Right lobe of liver (tissue), 6 donors: Measurements from ENCODE around the gene CACNB1. TPM values are rescaled to one million over a fixed set of nuclear protein-coding genes. Genes with fewer than 3 reads are reported as not detected.

Experiments
- ATAC-seq, 4 donors: fragments of 200-7000 bp; cut with Tn5 transposase; one replicate each; pipeline ENCODE4 v1.9.1; 2020; ENCODE audit warnings: mild to moderate bottlenecking in 4 of 4, moderate library complexity in 4 of 4
- DNase-seq, 3 donors: peaks; one replicate each; pipeline ENCODE4 v3.0.0-alpha.2; 2020
- H3K27ac ChIP-seq, 3 donors: fragments of 200-600 bp; one replicate each; pipeline ENCODE4 v1.8.0; 2022
- H3K27me3 ChIP-seq, 2 donors: fragments of 200-600 bp; one replicate each; pipeline ENCODE4 v1.8.0; 2022
- H3K36me3 ChIP-seq, 4 donors: fragments of 200-600 bp; sonication (generic) in 1 of 4; one replicate each; pipeline versions ENCODE4 v1.5.1 to v1.8.0; 2017 to 2022; ENCODE audit warnings: control low read depth in 1 of 4
- H3K4me1 ChIP-seq, 4 donors: fragments of 200-600 bp; sonication (generic) in 1 of 4; one replicate each; pipeline versions ENCODE4 v1.5.1 to v1.8.0; 2017 to 2022; ENCODE audit warnings: control low read depth in 1 of 4
- H3K4me3 ChIP-seq, 3 donors: fragments of 200-600 bp; one replicate each; pipeline ENCODE4 v1.8.0; 2022
- H3K9me3 ChIP-seq, 4 donors: fragments of 200-600 bp; sonication (generic) in 1 of 4; one replicate each; pipeline versions ENCODE4 v1.5.1 to v1.8.0; 2017 to 2022; ENCODE audit warnings: control low read depth in 1 of 4
- CTCF ChIP-seq, 4 donors: fragments of 200-600 bp in 3 of 4; fragments of 450-650 bp in 1 of 4; IDR thresholded peaks; one replicate each; pipeline versions ENCODE4 v1.5.1 to v1.8.0; 2016 to 2022; ENCODE audit warnings: antibody characterized with exemption in 4 of 4, mild to moderate bottlenecking in 2 of 4
- POLR2A ChIP-seq: fragments of 450-650 bp; IDR thresholded peaks from one replicate; pipeline ENCODE4 v1.6.1; 2017; ENCODE audit warnings: antibody characterized with exemption, mild to moderate bottlenecking
- WGBS: methylation state at CpG from one replicate; pipeline ENCODE4 v1.1.6; 2018; ENCODE audit warnings: low coverage, low lambda C conversion rate; ENCODE audit not compliant: insufficient coverage; ENCODE audit errors: missing lambda C conversion rate; 5-methylcytosine and 5-hydroxymethylcytosine counted together
- intact Hi-C, 2 donors: fragments of 100-400 bp; cut with DNase I; formaldehyde crosslinking; loops; one replicate each; pipeline versions ENCODE4 v1.11.2 to v1.14.1; 2022
- total RNA-seq, 6 experiments: library from RNA; depleted of rRNA in 2 of 6; stranded (reverse); fragments of >200 nt in 2 of 6; fragmentation: NEBNext Ultra II Directional in 3 of 6; extraction: Animal tissue kit (Norgen Biotek cat#: 25700) in 3 of 6; gene quantifications; one replicate each; pipeline versions ENCODE4 v1.1.0 to v1.2.4, GENCODE V29; 2016 to 2023
- donor health status: DM: no; HTN: yes; CAD: no.
- donor health status: DM: no; HTN: no; CAD: no.
- donor health status: DM: no; HTN: no; CAD: no.
- donor health status: DM: no; HTN: yes; CAD: no.
- donor health status: DM: no; HTN: yes; CAD: no.

Gene CACNB1
- total RNA-seq, 6 experiments from 2014 or later, result 0.18 to 1.3 (median 0.27) TPM; not detected in 1

- Histone ChIP-seq H3K27ac (no peak overlapping the region), H3K36me3 (no peaks in the 10 kb centered on the region), H3K4me3 (no peak overlapping the region), H3K27me3 (no peaks in the 10 kb centered on the region), H3K9me3 (no peaks in the 10 kb centered on the region), H3K4me1 (no peaks in the 10 kb centered on the region)
- no peak for DNase-seq
- no peak for ATAC-seq
- no peak for TF ChIP-seq CTCF (IDR thresholded peaks at IDR 0.05)
- TF ChIP-seq POLR2A, result no peak
- no CpG with 5 or more reads among the region's 3 CpGs for WGBS
- intact Hi-C loops, result loop anchor here in 1 of 2 donors (5.0 kb wide), 1 partner anchor 73 kb away; no protein-coding TSS in a partner anchor
Measured at GRCh38 chr17:39145143-39145542, 52.3 kb downstream of the CACNB1 start.

GRCh38 chr17:39144416-39144840, 53.0 kb downstream of the CACNB1 start:
- H3K9me3 ChIP-seq, result no peaks in the 10 kb centered on the region
- no peak for TF ChIP-seq POLR2A
- TF ChIP-seq CTCF (IDR thresholded peaks at IDR 0.05), result no peak
- H3K27me3 ChIP-seq, result no peaks in the 10 kb centered on the region
- no peaks in the 10 kb centered on the region for H3K4me1 ChIP-seq
- H3K4me3 ChIP-seq, result no peak overlapping the region
- DNase-seq (no peak), ATAC-seq (no peak)
- WGBS, result 52% methylated on average over 4 of the region's 9 CpGs
- no peak overlapping the region for H3K27ac ChIP-seq
- intact Hi-C loops, result no loop called here
- H3K36me3 ChIP-seq, result no peaks in the 10 kb centered on the region

DNA sequence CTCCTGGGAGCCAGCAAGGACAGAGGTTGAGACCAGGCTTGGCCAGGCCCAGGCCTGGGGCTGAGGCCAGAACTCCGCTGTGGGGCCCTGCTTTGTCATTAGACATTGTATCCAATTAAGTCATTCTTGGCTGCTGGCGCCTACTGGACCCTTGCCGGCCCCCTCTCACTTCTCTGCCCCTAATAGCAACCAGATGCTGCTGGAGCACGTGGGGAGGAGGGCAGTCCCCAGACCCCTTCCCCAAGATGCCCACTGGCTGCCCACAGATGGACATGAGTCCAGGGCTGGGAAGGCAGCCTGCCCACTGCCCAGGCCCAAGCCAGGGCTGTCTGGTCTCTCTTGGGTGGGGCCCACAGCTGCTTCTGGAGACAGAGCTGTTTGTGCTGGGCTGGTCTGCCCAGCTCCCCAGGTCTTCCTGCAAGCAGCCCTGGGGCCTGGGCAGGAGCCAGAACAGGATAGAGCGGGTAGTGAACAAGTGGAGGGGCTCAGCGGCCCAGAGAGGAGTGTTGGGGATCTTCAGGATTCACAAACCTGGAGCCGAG, 53.8 kb downstream of the CACNB1 start:
- Histone ChIP-seq H3K9me3 (no peaks in the 10 kb centered on the region), H3K27me3 (no peaks in the 10 kb centered on the region), H3K36me3 (no peaks in the 10 kb centered on the region), H3K4me1 (no peaks in the 10 kb centered on the region), H3K4me3 (no peak overlapping the region), H3K27ac (no peak overlapping the region)
- 20% methylated on average over 1 of the region's 7 CpGs for WGBS
- ATAC-seq, result peak in 1 of 4 donors; percentile 17
- no peak for TF ChIP-seq CTCF (IDR thresholded peaks at IDR 0.05)
- TF ChIP-seq POLR2A, result no peak
- intact Hi-C loops, result no loop called here
- no peak for DNase-seq

DNA sequence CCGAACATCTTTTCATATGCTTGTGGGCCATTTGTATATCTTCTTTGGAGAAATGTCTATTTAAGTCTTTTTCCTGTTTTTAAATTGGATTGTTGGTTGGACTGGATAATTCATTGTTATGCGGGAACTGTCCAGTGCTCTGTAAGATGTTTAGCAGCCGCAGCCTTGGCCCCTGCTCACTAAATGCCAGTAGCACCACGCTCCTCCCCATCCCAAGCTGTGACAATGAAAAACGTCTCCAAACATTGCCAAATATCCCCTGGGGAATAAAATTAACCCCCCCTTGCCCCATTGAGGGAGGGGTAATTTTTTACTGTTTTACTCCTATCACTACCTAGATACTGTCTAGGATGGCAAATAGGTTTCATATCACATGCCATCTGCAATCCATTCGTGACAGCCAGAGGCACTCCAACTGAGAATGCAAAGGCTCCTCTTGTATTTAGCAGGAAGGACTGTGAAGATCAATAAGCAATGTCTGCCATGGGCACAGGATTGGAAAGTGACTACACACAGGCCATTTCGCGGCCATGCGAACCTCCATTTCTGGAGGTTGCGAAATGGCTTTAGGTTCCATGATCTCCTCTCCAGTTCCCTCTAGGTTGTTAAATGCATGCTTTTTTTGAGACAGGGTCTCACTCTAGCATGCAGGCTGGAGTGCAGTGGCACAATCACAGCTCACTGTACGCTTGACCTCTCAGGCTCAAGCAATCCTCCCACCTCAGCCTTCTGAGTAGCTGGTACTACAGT, 55.4 kb downstream of the CACNB1 start:
- Histone ChIP-seq H3K27me3 (no peaks in the 10 kb centered on the region), H3K27ac (no peak overlapping the region), H3K4me1 (no peaks in the 10 kb centered on the region), H3K9me3 (no peaks in the 10 kb centered on the region), H3K36me3 (no peaks in the 10 kb centered on the region), H3K4me3 (no peak overlapping the region)
- ATAC-seq, result no peak
- TF ChIP-seq POLR2A (no peak), CTCF (IDR thresholded peaks at IDR 0.05) (no peak)
- no peak for DNase-seq
- intact Hi-C loops, result no loop called here
- WGBS, result 79% methylated on average over 10 of the region's 11 CpGs
